Subcutaneous adipose tissue (tissue), 4 donors: Measurements from ENCODE around the gene ARID1A. TPM values are rescaled to one million over a fixed set of nuclear protein-coding genes. Genes with fewer than 3 reads are reported as not detected.

Experiments
- small RNA-seq: library from RNA; depleted of rRNA; stranded (forward); fragments of <200 nt; gene quantifications from one replicate; pipeline ENCODE3, GENCODE V24; 2016
- total RNA-seq, 4 donors: library from RNA; depleted of rRNA; stranded (reverse); fragments of >200 nt; gene quantifications; one replicate each; pipeline ENCODE4 v1.1.0, GENCODE V29; 2016
- TF ChIP-seq, protein P1 (sequence below): fragments of 450-650 bp; IDR thresholded peaks from one replicate; pipeline ENCODE4 v1.5.1; 2016; ENCODE audit warnings: low read depth, mild to moderate bottlenecking, control low read depth, antibody characterized with exemption, moderate library complexity

The ARID1A gene
- total RNA-seq, 4 donors from 2014 or later, result 25.1 to 50.7 (median 31.3) TPM

GRCh38 chr1:26827106-26827604 lies 131.3 kb downstream of the ARID1A start:
- TF ChIP-seq, protein P1, sequence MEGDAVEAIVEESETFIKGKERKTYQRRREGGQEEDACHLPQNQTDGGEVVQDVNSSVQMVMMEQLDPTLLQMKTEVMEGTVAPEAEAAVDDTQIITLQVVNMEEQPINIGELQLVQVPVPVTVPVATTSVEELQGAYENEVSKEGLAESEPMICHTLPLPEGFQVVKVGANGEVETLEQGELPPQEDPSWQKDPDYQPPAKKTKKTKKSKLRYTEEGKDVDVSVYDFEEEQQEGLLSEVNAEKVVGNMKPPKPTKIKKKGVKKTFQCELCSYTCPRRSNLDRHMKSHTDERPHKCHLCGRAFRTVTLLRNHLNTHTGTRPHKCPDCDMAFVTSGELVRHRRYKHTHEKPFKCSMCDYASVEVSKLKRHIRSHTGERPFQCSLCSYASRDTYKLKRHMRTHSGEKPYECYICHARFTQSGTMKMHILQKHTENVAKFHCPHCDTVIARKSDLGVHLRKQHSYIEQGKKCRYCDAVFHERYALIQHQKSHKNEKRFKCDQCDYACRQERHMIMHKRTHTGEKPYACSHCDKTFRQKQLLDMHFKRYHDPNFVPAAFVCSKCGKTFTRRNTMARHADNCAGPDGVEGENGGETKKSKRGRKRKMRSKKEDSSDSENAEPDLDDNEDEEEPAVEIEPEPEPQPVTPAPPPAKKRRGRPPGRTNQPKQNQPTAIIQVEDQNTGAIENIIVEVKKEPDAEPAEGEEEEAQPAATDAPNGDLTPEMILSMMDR, result no peak

GRCh38 chr1:26827663-26828062 lies 131.8 kb downstream of the ARID1A start:
- TF ChIP-seq, protein P1, result no peak

DNA sequence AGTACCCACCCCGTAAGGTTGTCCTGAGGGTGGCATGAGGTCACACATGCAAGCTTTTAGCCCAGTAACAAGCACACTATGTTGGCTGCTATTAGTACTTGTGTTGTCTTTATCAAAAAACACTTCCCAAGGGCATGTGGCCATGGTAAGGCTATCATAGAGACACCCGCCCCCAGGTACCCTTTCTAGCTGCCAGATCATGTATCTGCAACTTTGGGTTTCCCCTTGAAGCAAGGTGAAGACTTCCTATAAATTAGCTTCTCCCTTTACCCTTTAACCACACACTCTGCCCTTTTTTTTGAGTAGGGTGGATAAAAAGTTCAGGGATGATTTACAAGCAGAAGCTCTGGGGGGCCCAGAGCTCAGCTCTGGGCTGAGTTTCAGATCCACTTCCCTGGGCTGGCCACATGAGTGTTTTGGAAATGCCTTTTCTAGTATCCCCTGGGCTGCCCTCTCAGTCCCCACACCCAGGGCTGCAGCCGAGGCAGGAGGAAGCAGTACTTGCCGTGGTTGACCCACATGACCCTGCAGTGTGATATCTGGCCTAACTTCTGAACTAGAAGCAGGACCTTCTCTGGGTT lies 132.7 kb downstream of the ARID1A start:
- TF ChIP-seq, protein P1, result no peak

DNA sequence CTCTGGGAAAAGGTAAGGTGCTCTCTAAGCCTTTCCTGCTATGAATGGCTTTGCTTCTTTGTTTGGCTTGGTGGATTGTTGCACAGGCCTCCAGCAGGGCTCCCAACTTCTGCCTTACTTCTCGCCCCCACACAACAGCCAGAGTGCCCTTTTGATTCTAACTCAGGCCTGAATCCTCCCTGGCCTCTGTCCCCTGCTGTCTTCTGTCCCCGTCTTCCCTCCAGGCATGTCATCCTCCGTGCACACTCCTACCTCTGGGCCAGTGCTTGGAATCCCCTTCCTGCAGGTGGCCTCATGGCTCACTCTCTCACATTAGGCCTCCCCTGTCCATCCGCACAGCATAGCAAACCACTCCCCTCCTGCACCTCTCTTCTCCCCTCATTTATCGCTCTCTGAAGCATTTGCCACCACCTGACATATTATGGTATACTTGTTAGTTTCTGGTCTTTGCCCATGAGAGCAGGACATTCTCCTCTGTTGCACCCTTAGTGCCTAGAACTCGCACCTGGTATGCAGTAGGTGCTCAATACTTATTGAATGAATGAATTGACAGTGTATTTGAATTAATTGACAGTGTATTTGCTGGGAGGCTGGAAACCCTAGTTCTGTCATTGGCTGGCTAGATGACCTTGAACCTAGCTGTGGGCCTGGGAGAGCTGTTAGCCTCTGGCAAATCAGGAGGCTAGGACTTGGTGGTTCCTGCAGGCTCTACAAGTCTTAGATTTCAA lies 133.5 kb downstream of the ARID1A start:
- TF ChIP-seq, protein P1, result no peak

GRCh38 chr1:26831059-26831458 lies 135.2 kb downstream of the ARID1A start:
- TF ChIP-seq, protein P1, result no peak

Small RNA genes within 50 kb of the gene (small RNA-seq; reads per million reads assigned to genes)
- gene AL627082.1 (not detected), gene RN7SL165P (not detected)

Other genes starting within 250 kb of the ARID1A start
- gene HMGN2, start 223.6 kb upstream of the ARID1A start, total RNA-seq, result 100 to 1,000 TPM in 3 of 4 donors, 10 to 100 TPM in 1; 91.6 to 171 (median 130) TPM
- gene RPS6KA1, start 166.3 kb upstream of the ARID1A start, total RNA-seq, result 10 to 100 TPM in 2 of 4 donors, 1 to 10 TPM in 2; 5.3 to 85.5 (median 13.9) TPM
- 10 to 100 TPM in 3 of 4 donors, 1 to 10 TPM in 1; 8.3 to 24.7 (median 19.2) TPM for gene PIGV, start 91.9 kb downstream of the ARID1A start, total RNA-seq
- 10 to 100 TPM; 21.4 to 40.3 (median 31.7) TPM for gene ZDHHC18, start 130.7 kb downstream of the ARID1A start, total RNA-seq
- gene SFN, start 167.1 kb downstream of the ARID1A start, total RNA-seq, result not detected
- gene GPN2, start 194.3 kb downstream of the ARID1A start, total RNA-seq, result 10 to 100 TPM in 2 of 4 donors, 1 to 10 TPM in 2; 8.5 to 12.2 (median 9.9) TPM
- 10 to 100 TPM in 3 of 4 donors, 1 to 10 TPM in 1; 6.2 to 20.9 (median 14.4) TPM for gene GPATCH3, start 204.5 kb downstream of the ARID1A start, total RNA-seq
- not detected for gene NR0B2, start 218.0 kb downstream of the ARID1A start, total RNA-seq
- 10 to 100 TPM; 29.7 to 51.4 (median 37.1) TPM for gene NUDC, start 225.7 kb downstream of the ARID1A start, total RNA-seq